Adipocyte (in vitro differentiated cells): ENCODE results near the gene LMOD3.
A peak's percentile ranks its signal among the peaks of the same experiment; 100 is the strongest.

Experiments
- DNase-seq: peaks from one replicate; pipeline ENCODE4 v3.0.0-alpha.2; 2015; ENCODE audit warnings: low read depth
- H3K27me3 ChIP-seq: replicated peaks from 2 replicates; pipeline ENCODE4 v1.7.0; 2013; ENCODE audit warnings: mild to moderate bottlenecking, low read length, moderate library complexity; ENCODE audit not compliant: control insufficient read depth, insufficient read depth
- H3K36me3 ChIP-seq: 2 replicates; pipeline ENCODE4 v1.7.0; 2013; ENCODE audit warnings: low read length, mild to moderate bottlenecking, moderate library complexity; ENCODE audit not compliant: control insufficient read depth, insufficient read depth, severe bottlenecking
- H3K4me1 ChIP-seq: 2 replicates; pipeline ENCODE4 v1.7.0; 2013; ENCODE audit warnings: mild to moderate bottlenecking, low read length, moderate library complexity; ENCODE audit not compliant: control insufficient read depth, insufficient read depth
- H3K4me3 ChIP-seq: 2 replicates; pipeline ENCODE4 v1.7.0; 2013; ENCODE audit warnings: mild to moderate bottlenecking, low read length, moderate library complexity
- H3K9ac ChIP-seq: 2 replicates; pipeline ENCODE4 v1.7.0; 2013; ENCODE audit warnings: mild to moderate bottlenecking, low read length, moderate library complexity
- H3K9me3 ChIP-seq: 2 replicates; pipeline ENCODE4 v1.7.0; 2013; ENCODE audit warnings: mild to moderate bottlenecking, low read length, moderate library complexity; ENCODE audit not compliant: control insufficient read depth

Gene LMOD3

GRCh38 chr3:69144631-69145245 is 22.3 kb upstream of the LMOD3 start:
- no peak overlapping the region for H3K4me3 ChIP-seq

GRCh38 chr3:69143612-69144011 is 21.2 kb upstream of the LMOD3 start:
- no peak overlapping the region for H3K9ac ChIP-seq
- no peaks in the 10 kb centered on the region for H3K36me3 ChIP-seq
- no peak overlapping the region for H3K4me3 ChIP-seq
- no peaks in the 10 kb centered on the region for H3K9me3 ChIP-seq
- no peaks in the 10 kb centered on the region for H3K4me1 ChIP-seq
- peak; percentile 31 for DNase-seq
- H3K27me3 ChIP-seq: peaks cover 8% of the 10 kb centered on the region

More at GRCh38 chr3:69144631-69145245, 22.3 kb upstream of the LMOD3 start:
- peaks cover 4% of the 10 kb centered on the region for H3K27me3 ChIP-seq
- no peaks in the 10 kb centered on the region for H3K36me3 ChIP-seq
- DNase-seq: no peak
- no peak overlapping the region for H3K9ac ChIP-seq
- H3K4me1 ChIP-seq: no peaks in the 10 kb centered on the region
- no peaks in the 10 kb centered on the region for H3K9me3 ChIP-seq

GRCh38 chr3:69142797-69143454 is 20.5 kb upstream of the LMOD3 start:
- no peaks in the 10 kb centered on the region for H3K9me3 ChIP-seq
- H3K4me3 ChIP-seq: no peak overlapping the region
- no peaks in the 10 kb centered on the region for H3K36me3 ChIP-seq
- no peaks in the 10 kb centered on the region for H3K4me1 ChIP-seq
- DNase-seq: no peak
- peaks cover 9% of the 10 kb centered on the region for H3K27me3 ChIP-seq
- no peak overlapping the region for H3K9ac ChIP-seq

- peaks cover 1% of the 10 kb centered on the region for H3K4me1 ChIP-seq
- H3K4me3 ChIP-seq: no peak overlapping the region
- peak; percentile 63 for DNase-seq
- no peaks in the 10 kb centered on the region for H3K9me3 ChIP-seq
- H3K36me3 ChIP-seq: no peaks in the 10 kb centered on the region
- H3K9ac ChIP-seq: no peak overlapping the region
- peaks cover 9% of the 10 kb centered on the region for H3K27me3 ChIP-seq
Measured at GRCh38 chr3:69142090-69142489, 19.7 kb upstream of the LMOD3 start.

- Histone ChIP-seq H3K27me3 (peaks cover 9% of the 10 kb centered on the region), H3K4me1 (peaks cover 8% of the 10 kb centered on the region), H3K36me3 (no peaks in the 10 kb centered on the region), H3K9me3 (no peaks in the 10 kb centered on the region), H3K4me3 (no peak overlapping the region), H3K9ac (no peak overlapping the region)
- no peak for DNase-seq
Measured at GRCh38 chr3:69141313-69141712, 18.9 kb upstream of the LMOD3 start.

- H3K9me3 ChIP-seq: no peaks in the 10 kb centered on the region
- no peak for DNase-seq
- H3K27me3 ChIP-seq: peaks cover 9% of the 10 kb centered on the region
- no peaks in the 10 kb centered on the region for H3K36me3 ChIP-seq
- H3K9ac ChIP-seq: no peak overlapping the region
- H3K4me1 ChIP-seq: peaks cover 8% of the 10 kb centered on the region
- no peak overlapping the region for H3K4me3 ChIP-seq
Measured at GRCh38 chr3:69137412-69137811, 15.0 kb upstream of the LMOD3 start.

GRCh38 chr3:69137005-69137404 is 14.6 kb upstream of the LMOD3 start:
- H3K9me3 ChIP-seq: no peaks in the 10 kb centered on the region
- peaks cover 9% of the 10 kb centered on the region for H3K27me3 ChIP-seq
- H3K36me3 ChIP-seq: no peaks in the 10 kb centered on the region
- H3K9ac ChIP-seq: no peak overlapping the region
- no peak overlapping the region for H3K4me3 ChIP-seq
- peaks cover 8% of the 10 kb centered on the region for H3K4me1 ChIP-seq
- peak; percentile 61 for DNase-seq

- no peak for DNase-seq
- Histone ChIP-seq H3K9me3 (no peaks in the 10 kb centered on the region), H3K27me3 (peaks cover 10% of the 10 kb centered on the region), H3K9ac (no peak overlapping the region), H3K36me3 (no peaks in the 10 kb centered on the region), H3K4me1 (peaks cover 7% of the 10 kb centered on the region), H3K4me3 (no peak overlapping the region)
Measured at GRCh38 chr3:69130689-69131088, 8.3 kb upstream of the LMOD3 start.

- Histone ChIP-seq H3K36me3 (no peaks in the 10 kb centered on the region), H3K4me1 (peaks cover 7% of the 10 kb centered on the region), H3K27me3 (peaks cover 10% of the 10 kb centered on the region), H3K9ac (no peak overlapping the region), H3K9me3 (no peaks in the 10 kb centered on the region), H3K4me3 (no peak overlapping the region)
- peak; percentile 63 for DNase-seq
Measured at GRCh38 chr3:69129531-69129930, 7.1 kb upstream of the LMOD3 start.

GRCh38 chr3:69128509-69128908 is 6.1 kb upstream of the LMOD3 start:
- no peaks in the 10 kb centered on the region for H3K36me3 ChIP-seq
- H3K4me1 ChIP-seq: peaks cover 7% of the 10 kb centered on the region
- no peak for DNase-seq
- no peak overlapping the region for H3K4me3 ChIP-seq
- no peak overlapping the region for H3K9ac ChIP-seq
- H3K9me3 ChIP-seq: no peaks in the 10 kb centered on the region
- H3K27me3 ChIP-seq: peaks cover 10% of the 10 kb centered on the region

GRCh38 chr3:69126999-69127398 is 4.6 kb upstream of the LMOD3 start:
- no peak for DNase-seq
- no peak overlapping the region for H3K4me3 ChIP-seq

More at GRCh38 chr3:69126999-69127398, 4.6 kb upstream of the LMOD3 start:
- H3K4me1 ChIP-seq: peaks cover 7% of the 10 kb centered on the region
- H3K36me3 ChIP-seq: no peaks in the 10 kb centered on the region
- H3K9me3 ChIP-seq: no peaks in the 10 kb centered on the region
- peaks cover 10% of the 10 kb centered on the region for H3K27me3 ChIP-seq
- no peak overlapping the region for H3K9ac ChIP-seq
